Measurements from ENCODE around the gene PHACTR3.

PHACTR3 gene

GRCh38 chr20:59895908-59896307 is 291.6 kb downstream of the PHACTR3 start:
- Histone ChIP-seq H3K79me2 (ENCODE audit: insufficient read depth, low read length) (no peaks in the 10 kb centered on the region), H3K36me3 (ENCODE audit: insufficient read depth, low read length) (no peaks in the 10 kb centered on the region), H3F3A (ENCODE audit: insufficient read depth, low read length) (no peaks in the 10 kb centered on the region), H3K9me3 (ENCODE audit: low read length) (no peaks in the 10 kb centered on the region), H3K9me2 (ENCODE audit: low read depth, low read length) (no peaks in the 10 kb centered on the region), H3K4me2 (ENCODE audit: low read length) (no peak overlapping the region), H2AFZ (ENCODE audit: low read length) (no peak overlapping the region), H3K4me1 (ENCODE audit: insufficient read depth, low read length, severe bottlenecking) (no peaks in the 10 kb centered on the region), H3K9ac (ENCODE audit: low read length) (no peak overlapping the region), H4K20me1 (ENCODE audit: insufficient read depth, low read length) (no peaks in the 10 kb centered on the region), H3K27ac (ENCODE audit: low read depth, low read length, poor library complexity, severe bottlenecking) (no peak overlapping the region), H3K4me3 (ENCODE audit: low read depth, low read length, poor library complexity, severe bottlenecking) (no peak overlapping the region), H3K27me3 (ENCODE audit: insufficient read depth, low read length) (no peaks in the 10 kb centered on the region)
- TF ChIP-seq CTCF (IDR thresholded peaks at IDR 0.05; ENCODE audit: low read length) (no peak), EZH2 (IDR thresholded peaks at IDR 0.05; ENCODE audit: borderline replicate concordance, low read length) (no peak)

Measured in OCI-LY1 (cell line).